Astrocyte (in vitro differentiated cells and primary cell): ENCODE results near the gene STOML1. TPM values are rescaled to one million over a fixed set of nuclear protein-coding genes. Genes with fewer than 3 reads are reported as not detected.

ENCODE experiments used
- DNase-seq: peaks from one replicate; pipeline ENCODE4 v3.0.0-alpha.2; 2010; ENCODE audit warnings: low read depth
- FAIRE-seq: peaks from 2 replicates; lab custom pipeline; 2011; peaks lifted over from hg19 to GRCh38; lab: Jason Lieb, UNC
- H2AFZ ChIP-seq: 2 replicates; pipeline ENCODE4 v1.6.0; 2012; ENCODE audit warnings: low read depth, low read length, inconsistent platforms
- H3K27ac ChIP-seq: 2 replicates; pipeline ENCODE4 v1.5.1; 2011; ENCODE audit warnings: low read depth, low read length, inconsistent platforms
- H3K27me3 ChIP-seq: 2 replicates; pipeline ENCODE4 v1.6.0; 2011; ENCODE audit warnings: low read length, inconsistent platforms; ENCODE audit not compliant: insufficient read depth
- H3K36me3 ChIP-seq: 2 replicates; pipeline ENCODE4 v1.5.1; 2011; ENCODE audit warnings: low read length, inconsistent platforms; ENCODE audit not compliant: insufficient read depth
- H3K4me1 ChIP-seq: 2 replicates; pipeline ENCODE4 v1.5.1; 2011; ENCODE audit warnings: low read length, inconsistent platforms; ENCODE audit not compliant: insufficient read depth
- H3K4me2 ChIP-seq: 2 replicates; pipeline ENCODE4 v1.6.0; 2012; ENCODE audit warnings: low read length, inconsistent platforms
- H3K4me3 ChIP-seq: 2 replicates; pipeline ENCODE4 v1.5.1; 2011; ENCODE audit warnings: low read depth, mild to moderate bottlenecking, low read length, inconsistent platforms; ENCODE audit not compliant: insufficient read depth
- H3K79me2 ChIP-seq: 2 replicates; pipeline ENCODE4 v1.6.0; 2012; ENCODE audit warnings: mild to moderate bottlenecking, low read length, inconsistent platforms; ENCODE audit not compliant: insufficient read depth
- H3K9ac ChIP-seq: 2 replicates; pipeline ENCODE4 v1.6.0; 2012; ENCODE audit warnings: mild to moderate bottlenecking, low read length, inconsistent platforms
- H3K9me3 ChIP-seq: 2 replicates; pipeline ENCODE4 v1.5.1; 2012; ENCODE audit warnings: low read depth, mild to moderate bottlenecking, low read length, inconsistent platforms; ENCODE audit not compliant: insufficient read depth
- H4K20me1 ChIP-seq: 2 replicates; pipeline ENCODE4 v1.6.0; 2012; ENCODE audit warnings: low read length, inconsistent platforms; ENCODE audit not compliant: insufficient read depth
- H3K27ac Mint-ChIP-seq: one replicate; pipeline ENCODE4 v1.8.0; 2021; ENCODE audit warnings: mild to moderate bottlenecking, mixed read lengths; ENCODE audit not compliant: unreplicated experiment
- H3K27me3 Mint-ChIP-seq: one replicate; pipeline ENCODE4 v1.8.0; 2021; ENCODE audit warnings: low read depth, mixed read lengths; ENCODE audit not compliant: unreplicated experiment
- H3K36me3 Mint-ChIP-seq: one replicate; pipeline ENCODE4 v1.8.0; 2021; ENCODE audit warnings: low read depth, mixed read lengths; ENCODE audit not compliant: unreplicated experiment
- H3K4me1 Mint-ChIP-seq: one replicate; pipeline ENCODE4 v1.8.0; 2021; ENCODE audit warnings: low read depth, mixed read lengths; ENCODE audit not compliant: unreplicated experiment
- H3K4me3 Mint-ChIP-seq: one replicate; pipeline ENCODE4 v1.8.0; 2021; ENCODE audit warnings: mild to moderate bottlenecking, moderate library complexity, mixed read lengths; ENCODE audit not compliant: unreplicated experiment
- H3K9me3 Mint-ChIP-seq: one replicate; pipeline ENCODE4 v1.8.0; 2021; ENCODE audit warnings: mild to moderate bottlenecking, mixed read lengths; ENCODE audit not compliant: unreplicated experiment
- EZH2 ChIP-seq: IDR thresholded peaks from 2 replicates; pipeline ENCODE4 v1.6.1; 2012; ENCODE audit warnings: mild to moderate bottlenecking, low read length, inconsistent platforms; ENCODE audit not compliant: insufficient read depth
- total RNA-seq: library from RNA; stranded (reverse); gene quantifications from 2 replicates; pipeline ENCODE4 v1.2.1, GENCODE V29; 2021
- TF ChIP-seq, protein P1 (sequence below): IDR thresholded peaks from 2 replicates; pipeline ENCODE4 v1.5.1; 2011; ENCODE audit warnings: low read depth, mild to moderate bottlenecking, inconsistent platforms, low read length, moderate library complexity; ENCODE audit not compliant: insufficient read depth

STOML1 gene
- total RNA-seq, 1 donor from 2014 or later = 12.4 TPM

DNA sequence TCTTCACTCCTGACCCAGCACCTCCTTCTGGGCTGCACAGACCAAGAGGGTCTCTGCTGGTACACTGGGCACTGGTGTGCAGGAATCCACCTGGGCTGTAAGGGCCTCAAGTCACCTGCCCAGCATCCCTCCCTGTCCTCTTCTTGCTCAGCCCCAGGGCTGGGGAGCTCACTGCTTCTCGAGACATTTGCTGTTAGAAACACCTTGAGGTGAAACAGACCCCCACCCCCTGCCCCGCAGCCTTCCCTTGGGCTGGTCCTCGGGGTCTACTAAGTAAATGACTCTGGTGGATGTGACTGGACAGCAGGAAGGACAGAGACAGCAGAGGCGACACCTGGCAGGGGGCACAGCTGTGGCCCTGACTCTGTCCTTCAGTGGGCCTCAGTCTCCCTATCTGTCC is 36.8 kb downstream of the STOML1 start:
- no peak overlapping the region for H2AFZ ChIP-seq
- peaks cover 12% of the 10 kb centered on the region for H3K36me3 ChIP-seq
- Mint-ChIP-seq H3K36me3 (peaks cover 9% of the 10 kb centered on the region), H3K4me3 (no peak overlapping the region), H3K27ac (no peak overlapping the region), H3K9me3 (no peaks in the 10 kb centered on the region), H3K27me3 (peaks cover 2% of the 10 kb centered on the region), H3K4me1 (peaks cover 58% of the 10 kb centered on the region)
- H3K4me1 ChIP-seq = peaks cover 47% of the 10 kb centered on the region
- H3K79me2 ChIP-seq = no peaks in the 10 kb centered on the region
- TF ChIP-seq EZH2 = no peak
- TF ChIP-seq, protein P1, sequence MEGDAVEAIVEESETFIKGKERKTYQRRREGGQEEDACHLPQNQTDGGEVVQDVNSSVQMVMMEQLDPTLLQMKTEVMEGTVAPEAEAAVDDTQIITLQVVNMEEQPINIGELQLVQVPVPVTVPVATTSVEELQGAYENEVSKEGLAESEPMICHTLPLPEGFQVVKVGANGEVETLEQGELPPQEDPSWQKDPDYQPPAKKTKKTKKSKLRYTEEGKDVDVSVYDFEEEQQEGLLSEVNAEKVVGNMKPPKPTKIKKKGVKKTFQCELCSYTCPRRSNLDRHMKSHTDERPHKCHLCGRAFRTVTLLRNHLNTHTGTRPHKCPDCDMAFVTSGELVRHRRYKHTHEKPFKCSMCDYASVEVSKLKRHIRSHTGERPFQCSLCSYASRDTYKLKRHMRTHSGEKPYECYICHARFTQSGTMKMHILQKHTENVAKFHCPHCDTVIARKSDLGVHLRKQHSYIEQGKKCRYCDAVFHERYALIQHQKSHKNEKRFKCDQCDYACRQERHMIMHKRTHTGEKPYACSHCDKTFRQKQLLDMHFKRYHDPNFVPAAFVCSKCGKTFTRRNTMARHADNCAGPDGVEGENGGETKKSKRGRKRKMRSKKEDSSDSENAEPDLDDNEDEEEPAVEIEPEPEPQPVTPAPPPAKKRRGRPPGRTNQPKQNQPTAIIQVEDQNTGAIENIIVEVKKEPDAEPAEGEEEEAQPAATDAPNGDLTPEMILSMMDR = no peak
- H3K4me3 ChIP-seq = no peak overlapping the region
- no peak overlapping the region for H3K9ac ChIP-seq
- H3K27me3 ChIP-seq = no peaks in the 10 kb centered on the region
- no peak overlapping the region for H3K27ac ChIP-seq
- peaks cover 2% of the 10 kb centered on the region for H4K20me1 ChIP-seq
- H3K9me3 ChIP-seq = no peaks in the 10 kb centered on the region
- DNase-seq (no peak), FAIRE-seq (no peak)
- no peak overlapping the region for H3K4me2 ChIP-seq

DNA sequence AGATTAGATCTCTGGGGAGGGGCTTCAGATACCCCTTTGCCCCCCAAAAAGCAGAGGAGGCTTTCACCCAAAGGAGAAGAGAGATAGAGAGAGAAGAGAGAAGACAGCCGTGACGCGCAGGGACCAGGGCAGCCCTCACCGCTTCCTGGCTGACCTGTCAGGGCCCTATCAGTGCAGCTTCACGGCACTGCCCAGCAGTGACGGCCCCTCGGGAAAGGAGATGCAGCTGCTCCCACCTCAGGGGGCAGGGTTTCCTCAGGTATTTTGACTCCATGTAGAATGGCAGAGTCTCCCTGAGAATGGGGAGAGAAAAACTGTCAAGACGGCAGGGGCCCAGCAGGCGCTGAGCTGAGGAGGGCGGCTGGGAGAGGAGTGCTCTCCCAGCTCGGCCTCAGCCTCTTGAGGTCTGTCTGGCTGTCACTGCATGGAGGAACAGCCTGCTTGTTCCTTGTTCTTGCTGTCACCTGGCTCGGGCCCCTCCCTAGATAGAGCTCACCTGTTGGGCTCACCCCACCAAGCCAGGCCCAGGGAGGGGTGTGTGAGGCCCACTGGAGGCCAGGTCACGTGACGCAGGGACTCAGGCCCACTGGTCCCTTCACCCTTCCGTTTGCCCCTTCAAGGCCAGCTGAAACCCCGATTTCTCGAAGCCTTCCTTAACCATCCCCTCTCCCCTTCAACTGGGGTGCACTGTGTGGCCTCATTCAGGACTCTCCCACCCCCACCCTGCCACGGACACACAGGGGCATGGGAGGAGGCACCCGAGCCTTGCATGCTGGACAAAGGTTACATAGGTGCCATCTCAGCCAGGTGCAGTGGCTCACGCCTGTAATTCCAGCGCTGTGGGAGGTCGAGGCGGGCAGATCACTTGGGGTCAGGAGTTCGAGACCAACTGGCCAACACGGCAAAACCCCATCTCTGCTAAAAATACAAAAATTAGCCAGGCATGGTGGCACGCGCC is 37.6 kb downstream of the STOML1 start:
- Histone ChIP-seq H2AFZ (no peak overlapping the region), H3K27me3 (no peaks in the 10 kb centered on the region), H4K20me1 (peaks cover 4% of the 10 kb centered on the region), H3K79me2 (no peaks in the 10 kb centered on the region), H3K4me3 (no peak overlapping the region), H3K9ac (no peak overlapping the region), H3K4me1 (peaks cover 49% of the 10 kb centered on the region), H3K4me2 (no peak overlapping the region), H3K27ac (no peak overlapping the region), H3K36me3 (peaks cover 18% of the 10 kb centered on the region), H3K9me3 (no peaks in the 10 kb centered on the region)
- FAIRE-seq (no peak), DNase-seq (no peak)
- peaks cover 60% of the 10 kb centered on the region for H3K4me1 Mint-ChIP-seq
- H3K36me3 Mint-ChIP-seq = peaks cover 11% of the 10 kb centered on the region
- no peak for TF ChIP-seq EZH2
- TF ChIP-seq, protein P1 = no peak
- H3K27ac Mint-ChIP-seq = peak overlapping the region; percentile 85
- no peak overlapping the region for H3K4me3 Mint-ChIP-seq
- peaks cover 2% of the 10 kb centered on the region for H3K27me3 Mint-ChIP-seq
- H3K9me3 Mint-ChIP-seq = no peaks in the 10 kb centered on the region
